ENCODE results near the gene NAA20.

The NAA20 gene

GRCh38 chr20:20017844-20018185 is 653 bp downstream of the NAA20 start:
- DNase-seq (ENCODE audit: insufficient read length, low spot score) = peak; percentile 25
- no peak for FAIRE-seq

DNA sequence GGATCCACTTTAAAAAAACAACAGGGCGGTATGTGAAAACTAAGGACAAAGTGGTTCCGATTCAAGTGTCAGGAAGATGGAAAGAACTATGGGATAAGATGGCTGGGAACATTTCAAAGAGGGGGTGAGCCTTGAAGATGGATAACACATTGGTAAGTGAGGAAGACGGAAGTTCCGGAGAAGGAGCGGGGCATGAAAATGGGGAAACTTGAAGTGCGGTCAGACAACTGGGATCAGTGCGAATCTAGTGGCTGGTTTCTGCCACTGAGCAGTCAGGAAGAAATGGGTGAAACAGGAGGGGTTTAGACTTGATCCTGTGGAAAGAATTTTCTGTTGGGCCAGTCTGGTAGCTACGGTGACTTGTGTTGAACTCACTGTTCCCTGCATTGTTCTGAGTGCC is 1.2 kb downstream of the NAA20 start:
- FAIRE-seq (no peak), DNase-seq (ENCODE audit: insufficient read length, low spot score) (no peak)

- no peak for DNase-seq (ENCODE audit: insufficient read length, low spot score)
- no peak for FAIRE-seq
Measured at GRCh38 chr20:20019123-20019522, 2.0 kb downstream of the NAA20 start.

GRCh38 chr20:20020908-20021307 is 3.7 kb downstream of the NAA20 start:
- DNase-seq (ENCODE audit: insufficient read length, low spot score) (no peak), FAIRE-seq (no peak)

DNA sequence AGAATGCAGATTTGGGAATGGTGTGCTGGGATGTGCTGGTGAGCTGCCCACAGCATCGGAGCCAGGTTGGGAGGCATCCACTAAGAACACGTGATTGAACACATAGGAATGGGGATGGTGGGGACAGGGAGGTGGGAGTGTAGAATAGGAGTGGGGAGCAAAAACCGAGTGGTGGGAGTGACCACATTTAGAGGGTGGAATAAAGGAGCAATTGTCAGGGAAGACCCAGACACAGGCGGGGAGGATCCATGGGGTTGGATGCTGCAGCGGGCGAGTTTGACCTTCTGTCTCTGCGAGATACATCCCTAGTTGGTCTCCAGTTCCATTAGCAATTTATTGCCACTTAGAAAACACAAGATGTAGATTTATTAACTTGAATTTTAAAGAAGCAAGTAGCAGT is 4.7 kb downstream of the NAA20 start:
- DNase-seq (ENCODE audit: insufficient read length, low spot score) (no peak), FAIRE-seq (no peak)

- FAIRE-seq (no peak), DNase-seq (ENCODE audit: insufficient read length, low spot score) (no peak)
Measured at GRCh38 chr20:20022498-20022897, 5.3 kb downstream of the NAA20 start.

GRCh38 chr20:20023395-20023794 is 6.2 kb downstream of the NAA20 start:
- DNase-seq (ENCODE audit: insufficient read length, low spot score) = no peak
- no peak for FAIRE-seq

GRCh38 chr20:20024942-20025341 is 7.8 kb downstream of the NAA20 start:
- FAIRE-seq (no peak), DNase-seq (ENCODE audit: insufficient read length, low spot score) (no peak)

- DNase-seq (ENCODE audit: insufficient read length, low spot score) (no peak), FAIRE-seq (no peak)
Measured at GRCh38 chr20:20027284-20027683, 10.1 kb downstream of the NAA20 start.

DNA sequence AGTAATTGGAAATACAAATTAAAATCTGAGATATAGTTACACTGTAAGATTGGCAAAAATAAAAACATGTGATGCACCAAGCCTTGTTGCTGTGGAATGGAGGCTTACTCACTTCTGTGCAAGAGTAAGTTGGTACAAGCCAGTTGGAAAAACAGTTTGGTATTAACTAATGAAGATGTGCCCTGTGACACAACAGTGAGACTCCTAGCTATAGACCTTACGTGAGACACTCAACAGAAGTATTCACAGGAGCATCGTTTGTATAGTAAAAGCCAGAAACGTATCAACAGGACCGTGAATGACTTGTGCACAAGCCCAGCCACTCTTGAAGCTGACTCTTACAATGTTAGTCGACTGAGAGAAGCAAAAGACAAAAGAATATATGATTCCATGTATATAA is 14.6 kb downstream of the NAA20 start:
- FAIRE-seq = no peak
- no peak for DNase-seq (ENCODE audit: insufficient read length, low spot score)

GRCh38 chr20:20034486-20034885 is 17.3 kb downstream of the NAA20 start:
- FAIRE-seq (no peak), DNase-seq (ENCODE audit: insufficient read length, low spot score) (no peak)

DNA sequence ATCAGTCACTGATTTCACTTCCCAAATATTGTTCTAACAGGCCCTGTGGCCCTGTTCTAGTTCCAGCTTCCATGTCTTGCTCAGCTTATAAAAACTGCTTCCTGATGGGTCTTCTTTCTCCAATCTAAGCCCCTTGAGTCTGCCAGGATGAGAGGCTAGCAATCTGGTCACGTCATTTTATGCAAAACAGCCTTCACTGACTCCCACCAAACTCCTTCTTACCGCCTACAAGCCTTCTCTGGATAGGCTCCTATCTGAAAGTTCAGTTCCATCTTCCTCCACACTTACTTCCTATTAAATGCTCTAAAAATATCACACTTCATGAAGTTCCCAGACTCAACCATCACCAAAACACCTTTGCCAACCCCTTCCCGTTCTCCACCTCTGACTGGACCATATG is 19.6 kb downstream of the NAA20 start:
- DNase-seq (ENCODE audit: insufficient read length, low spot score) (no peak), FAIRE-seq (no peak)

GRCh38 chr20:20037960-20038359 is 20.8 kb downstream of the NAA20 start:
- DNase-seq (ENCODE audit: insufficient read length, low spot score) (peak; percentile 28), FAIRE-seq (no peak)

DNA sequence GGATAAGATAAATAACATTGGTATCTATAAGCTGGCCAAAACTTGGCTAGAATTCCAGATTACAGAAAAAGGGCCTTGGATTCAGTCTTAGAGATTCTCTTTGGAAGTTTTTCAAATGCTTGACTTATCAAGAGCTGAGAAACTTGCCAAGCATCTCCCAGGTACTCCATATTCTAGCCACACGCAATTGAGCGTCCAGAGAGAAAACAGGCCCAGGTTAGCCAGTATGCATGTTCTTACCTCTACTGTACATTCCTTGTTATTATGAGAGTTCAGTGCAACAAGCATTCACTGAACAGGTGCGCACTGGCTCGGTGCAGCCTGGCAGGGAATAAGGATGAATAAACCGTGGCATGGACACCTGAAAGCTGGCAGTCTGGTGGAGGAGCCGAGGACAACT is 21.4 kb downstream of the NAA20 start:
- DNase-seq (ENCODE audit: insufficient read length, low spot score) (no peak), FAIRE-seq (no peak)

DNA sequence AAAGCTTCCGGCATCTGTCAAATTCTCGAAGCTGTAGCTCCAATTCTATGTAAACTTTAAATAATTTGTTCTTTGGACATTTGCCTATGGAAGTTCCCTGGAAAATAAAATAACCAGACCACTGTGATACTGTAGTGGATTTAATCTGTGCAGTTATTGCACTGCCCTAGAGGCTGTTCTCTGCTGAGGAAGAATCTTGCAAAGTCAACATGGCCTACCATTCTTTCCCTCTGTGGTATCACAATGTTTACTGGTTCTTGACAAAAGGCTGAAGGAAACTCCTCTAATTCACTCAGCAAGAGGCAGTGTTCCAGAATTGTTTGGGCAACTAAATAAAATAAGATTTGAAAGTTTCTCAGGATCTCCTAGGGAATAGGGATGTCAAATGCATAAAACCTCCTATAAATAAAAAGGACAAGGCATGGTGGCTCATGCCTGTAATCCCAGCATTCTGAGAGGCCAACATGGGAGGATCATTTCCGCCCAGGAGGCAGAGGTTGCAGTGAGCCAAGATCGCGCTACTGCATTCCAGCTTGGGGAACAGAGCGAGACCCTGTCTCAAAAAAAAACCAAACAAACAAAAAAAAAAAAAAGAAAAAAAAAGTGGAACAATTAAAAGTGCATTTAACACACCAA is 22.7 kb downstream of the NAA20 start:
- no peak for DNase-seq (ENCODE audit: insufficient read length, low spot score)
- no peak for FAIRE-seq

DNA sequence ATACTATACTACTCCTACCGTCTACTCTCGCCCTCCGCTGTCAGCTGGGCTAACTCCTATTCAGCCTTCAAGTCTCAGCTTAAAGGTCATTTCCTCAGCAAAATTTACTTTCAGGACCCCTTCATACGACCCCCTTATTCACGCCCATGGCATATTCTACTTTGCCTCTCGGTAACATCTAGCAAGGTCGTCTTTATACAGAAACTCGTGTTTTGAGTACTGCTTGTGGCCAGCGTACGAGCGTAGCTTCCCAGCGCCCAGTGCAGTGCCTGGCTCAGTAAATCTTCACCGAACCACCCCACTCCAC is 34.6 kb downstream of the NAA20 start:
- FAIRE-seq = no peak

DNA sequence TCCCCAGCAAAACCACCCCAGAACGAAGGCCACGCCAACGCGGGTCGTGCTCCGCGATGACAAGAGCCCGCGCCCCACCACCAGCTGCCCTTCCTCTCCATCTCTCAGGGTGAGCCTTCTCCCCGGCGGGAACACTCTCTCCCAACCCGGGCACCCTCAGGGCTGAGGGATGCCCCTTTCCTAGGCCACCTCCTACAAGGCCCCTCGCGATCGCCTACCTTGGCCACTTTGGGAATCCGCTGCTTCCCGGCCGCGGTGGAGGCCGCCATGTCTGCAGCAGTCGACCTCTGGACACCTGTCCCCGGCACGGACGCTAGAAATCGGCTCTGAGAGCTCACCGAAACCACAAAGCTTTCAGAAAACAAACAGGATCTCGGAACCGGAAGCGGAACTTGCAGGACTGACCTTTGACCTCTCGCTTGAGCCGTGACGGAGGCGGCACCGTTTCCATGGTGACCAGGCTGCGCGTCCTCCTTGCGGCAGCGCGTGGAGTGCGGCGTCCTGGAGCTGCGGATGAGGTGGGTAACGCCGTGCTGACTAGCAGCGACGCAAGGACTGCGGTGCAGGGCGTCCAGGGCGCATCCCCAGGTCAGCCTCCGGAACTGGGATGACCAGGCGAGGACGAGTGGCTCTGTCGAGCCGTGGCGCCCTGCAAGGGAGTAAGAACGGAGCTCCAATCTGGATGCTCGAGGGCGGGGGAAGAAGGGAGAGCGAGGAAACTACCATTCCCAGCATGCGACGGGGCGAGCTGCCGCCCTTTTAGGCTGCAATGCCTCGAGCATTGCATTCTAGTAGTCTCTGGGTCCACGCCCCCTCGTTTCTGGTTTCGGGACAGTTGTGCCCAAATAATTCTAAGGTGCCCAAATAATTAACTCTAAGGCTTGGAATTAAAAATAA is 35.2 kb downstream of the NAA20 start, which contains the start of the genes CFAP61 and CRNKL1:
TSS of gene CFAP61 (plus strand) at position 459 of the 897 bp plus-strand sequence. CDS start 4,122 bp downstream, outside the sequence.
TSS of gene CRNKL1 (minus strand) at position 393 of the 897 bp plus-strand sequence. CDS start at position 269, 124 bp downstream.
- FAIRE-seq (peak; percentile 95), DNase-seq (ENCODE audit: insufficient read length, low spot score) (peak; percentile 90)

More for the DNA sequence above, 34.6 kb downstream of the NAA20 start:
- no peak for DNase-seq (ENCODE audit: insufficient read length, low spot score)

GRCh38 chr20:20060234-20060998 is 43.3 kb downstream of the NAA20 start:
- FAIRE-seq (no peak), DNase-seq (ENCODE audit: insufficient read length, low spot score) (no peak)

DNA sequence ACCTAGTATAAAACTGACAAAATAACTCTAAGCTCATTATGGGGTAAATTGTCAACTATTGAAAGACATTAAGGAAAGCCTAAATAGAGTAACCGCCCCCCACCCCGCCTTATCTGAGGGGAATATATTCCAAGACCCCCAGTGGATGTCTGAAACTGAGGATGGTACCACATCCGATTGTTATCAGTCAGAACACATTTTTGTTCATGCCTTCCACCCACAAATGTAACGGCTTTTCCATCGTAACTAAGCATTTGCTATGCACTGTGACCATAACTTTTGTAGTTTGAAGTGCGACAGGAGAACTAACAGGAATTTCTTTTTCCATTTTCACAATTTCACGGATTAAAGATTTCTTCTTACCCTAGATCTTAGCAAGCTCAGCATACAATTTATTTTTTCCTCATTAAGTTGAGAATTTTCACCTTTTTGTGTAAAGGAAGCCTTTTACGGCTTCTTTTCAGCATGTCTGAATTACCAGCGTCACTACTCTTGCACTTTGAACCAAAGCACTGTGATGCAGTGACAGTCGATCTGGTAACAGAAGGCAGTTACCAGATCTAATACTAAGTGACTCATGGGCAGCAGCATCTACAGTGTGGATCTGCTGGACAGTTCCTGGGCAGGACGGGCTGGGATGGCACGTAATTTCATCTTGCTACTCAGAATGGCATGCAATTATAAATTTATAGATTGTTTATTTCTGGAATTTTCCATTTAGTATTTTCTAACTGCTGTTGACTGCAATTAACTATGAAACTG is 47.0 kb downstream of the NAA20 start:
- FAIRE-seq = no peak
- DNase-seq (ENCODE audit: insufficient read length, low spot score) = no peak

DNA sequence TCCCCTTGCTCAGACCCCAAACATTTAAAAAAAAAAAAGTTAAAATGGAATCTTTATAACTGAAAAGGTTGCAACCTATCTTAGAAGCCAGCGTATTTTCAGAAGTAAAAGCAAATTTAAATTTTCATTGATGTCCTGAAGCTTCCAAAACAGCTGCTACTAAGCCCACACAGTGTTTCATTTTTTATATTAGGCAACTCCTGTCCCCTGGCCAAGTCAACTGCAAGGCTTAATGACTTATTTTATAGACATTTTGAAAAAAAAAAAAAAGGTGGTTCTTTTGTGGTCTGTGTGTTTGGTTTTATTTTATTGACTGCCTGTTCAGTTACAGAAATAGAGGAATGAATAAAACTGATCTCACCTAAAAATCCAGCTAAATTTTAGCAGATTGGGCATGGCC is 48.2 kb downstream of the NAA20 start:
- FAIRE-seq (no peak), DNase-seq (ENCODE audit: insufficient read length, low spot score) (no peak)
